ENCODE results near the gene MRPL37. TPM values are rescaled to one million over a fixed set of nuclear protein-coding genes. Genes with fewer than 3 reads are reported as not detected.
A peak's percentile ranks its signal among the peaks of the same experiment; 100 is the strongest.

Gene MRPL37
- total RNA-seq, 1 donor from 2014 or later, result 80.0 TPM

- no peak overlapping the region for H3K27ac ChIP-seq (ENCODE audit: low read depth, low read length)
- no peaks in the 10 kb centered on the region for H3K27me3 ChIP-seq (ENCODE audit: insufficient read depth, low read length)
- peaks cover 22% of the 10 kb centered on the region for H3K4me1 ChIP-seq (ENCODE audit: insufficient read depth, low read length)
- H3K27me3 Mint-ChIP-seq (ENCODE audit: low read depth, unreplicated experiment), result no peaks in the 10 kb centered on the region
- FAIRE-seq (no peak), DNase-seq (ENCODE audit: low read depth) (no peak)
- H3K4me3 ChIP-seq (ENCODE audit: insufficient read depth, low read depth, low read length), result no peak overlapping the region
- no peaks in the 10 kb centered on the region for H3K79me2 ChIP-seq (ENCODE audit: insufficient read depth, low read length)
- no peak overlapping the region for H3K9ac ChIP-seq (ENCODE audit: low read length)
- H3K4me2 ChIP-seq (ENCODE audit: low read length), result no peak overlapping the region
- H2AFZ ChIP-seq (ENCODE audit: low read depth, low read length), result no peak overlapping the region
- H3K4me3 Mint-ChIP-seq (ENCODE audit: unreplicated experiment), result no peak overlapping the region
- no peaks in the 10 kb centered on the region for H3K9me3 ChIP-seq (ENCODE audit: insufficient read depth, low read depth, low read length)
- peaks cover 6% of the 10 kb centered on the region for H4K20me1 ChIP-seq (ENCODE audit: insufficient read depth, low read length)
- peak overlapping the region; percentile 94 for H3K27ac Mint-ChIP-seq (ENCODE audit: unreplicated experiment)
- no peaks in the 10 kb centered on the region for H3K9me3 Mint-ChIP-seq (ENCODE audit: unreplicated experiment)
- H3K36me3 Mint-ChIP-seq (ENCODE audit: low read depth, unreplicated experiment), result peaks cover 22% of the 10 kb centered on the region
- H3K4me1 Mint-ChIP-seq (ENCODE audit: low read depth, unreplicated experiment), result peaks cover 37% of the 10 kb centered on the region
- TF ChIP-seq EZH2 (IDR thresholded peaks at IDR 0.05; ENCODE audit: insufficient read depth, low read length) (no peak), CTCF (IDR thresholded peaks at IDR 0.05; ENCODE audit: insufficient read depth, low read depth, low read length) (no peak)
- peaks cover 2% of the 10 kb centered on the region for H3K36me3 ChIP-seq (ENCODE audit: insufficient read depth, low read length)
Measured at GRCh38 chr1:54228638-54229079, 28.7 kb downstream of the MRPL37 start.

GRCh38 chr1:54229281-54229891 is 29.4 kb downstream of the MRPL37 start:
- Mint-ChIP-seq H3K27ac (ENCODE audit: unreplicated experiment) (peak overlapping the region; percentile 94), H3K9me3 (ENCODE audit: unreplicated experiment) (no peaks in the 10 kb centered on the region), H3K27me3 (ENCODE audit: low read depth, unreplicated experiment) (no peaks in the 10 kb centered on the region), H3K4me1 (ENCODE audit: low read depth, unreplicated experiment) (peaks cover 37% of the 10 kb centered on the region), H3K4me3 (ENCODE audit: unreplicated experiment) (peak overlapping the region; percentile 47), H3K36me3 (ENCODE audit: low read depth, unreplicated experiment) (peaks cover 17% of the 10 kb centered on the region)
- H4K20me1 ChIP-seq (ENCODE audit: insufficient read depth, low read length), result peaks cover 6% of the 10 kb centered on the region
- H2AFZ ChIP-seq (ENCODE audit: low read depth, low read length), result no peak overlapping the region
- H3K9ac ChIP-seq (ENCODE audit: low read length), result no peak overlapping the region
- peaks cover 2% of the 10 kb centered on the region for H3K36me3 ChIP-seq (ENCODE audit: insufficient read depth, low read length)
- no peak for TF ChIP-seq EZH2 (IDR thresholded peaks at IDR 0.05; ENCODE audit: insufficient read depth, low read length)
- no peak for TF ChIP-seq CTCF (IDR thresholded peaks at IDR 0.05; ENCODE audit: insufficient read depth, low read depth, low read length)
- no peaks in the 10 kb centered on the region for H3K27me3 ChIP-seq (ENCODE audit: insufficient read depth, low read length)
- peaks cover 22% of the 10 kb centered on the region for H3K4me1 ChIP-seq (ENCODE audit: insufficient read depth, low read length)
- no peak overlapping the region for H3K4me2 ChIP-seq (ENCODE audit: low read length)
- no peak overlapping the region for H3K4me3 ChIP-seq (ENCODE audit: insufficient read depth, low read depth, low read length)
- H3K79me2 ChIP-seq (ENCODE audit: insufficient read depth, low read length), result no peaks in the 10 kb centered on the region
- no peak overlapping the region for H3K27ac ChIP-seq (ENCODE audit: low read depth, low read length)
- peak; percentile 13 for FAIRE-seq
- peak; percentile 44 for DNase-seq (ENCODE audit: low read depth)
- no peaks in the 10 kb centered on the region for H3K9me3 ChIP-seq (ENCODE audit: insufficient read depth, low read depth, low read length)

All from astrocyte (in vitro differentiated cells and primary cell).